SK-N-SH (cell line): ENCODE results near the gene UBE2I. TPM values are rescaled to one million over a fixed set of nuclear protein-coding genes. Genes with fewer than 3 reads are reported as not detected.

Source experiments
- CTCF ChIA-PET: fragments of 300-600, 350-600 bp; formaldehyde crosslinking; extraction: SDS; loops from one replicate; lab custom pipeline; 2021; lab: Yijun Ruan, JAX
- POLR2A ChIA-PET: fragments of 350-600 bp; sonication (Branson Sonifier 250); formaldehyde crosslinking; extraction: SDS; loops from one replicate; lab custom pipeline; 2020; ENCODE audit warnings: antibody characterized with exemption, inconsistent platforms; lab: Yijun Ruan, JAX
- DNase-seq: peaks from one replicate; pipeline ENCODE4 v3.0.0; 2012
- H2AFZ ChIP-seq: fragments of 200-600 bp; sonication (generic); 2 replicates; pipeline ENCODE4 v1.8.1; 2016; ENCODE audit warnings: antibody characterized with exemption, mild to moderate bottlenecking, low read depth
- H3F3A ChIP-seq: fragments of 200-600 bp; sonication (generic); replicated peaks from 2 replicates; pipeline ENCODE3; 2016; ENCODE audit warnings: antibody characterized with exemption, mild to moderate bottlenecking; ENCODE audit not compliant: insufficient read depth
- H3K27ac ChIP-seq, 2 experiments: fragments of 200-500 bp in 1 of 2; fragments of 200-600 bp in 1 of 2; sonication (Bioruptor generic) in 1 of 2; sonication (generic), shearing (Covaris generic) in 1 of 2; 2 replicates each; pipeline versions ENCODE4 v1.5.1 to v1.6.1; 2014 to 2016; ENCODE audit warnings: low read depth in 2 of 2, inconsistent platforms in 1 of 2, low read length in 1 of 2, mild to moderate bottlenecking in 1 of 2, mixed read lengths in 1 of 2
- H3K27me3 ChIP-seq: fragments of 200-600 bp; sonication (generic), shearing (Covaris generic); 2 replicates; pipeline ENCODE4 v1.6.1; 2016; ENCODE audit warnings: mixed run types; ENCODE audit not compliant: insufficient read depth
- H3K36me3 ChIP-seq, 2 experiments: fragments of 200-500 bp in 1 of 2; fragments of 200-600 bp in 1 of 2; sonication (Bioruptor generic) in 1 of 2; sonication (generic) in 1 of 2; replicated peaks in 1 of 2; 2 replicates each; pipeline versions ENCODE3 to v1.5.1; 2014 to 2016; ENCODE audit warnings: low read length in 1 of 2, mild to moderate bottlenecking in 1 of 2; ENCODE audit not compliant: insufficient read depth in 2 of 2, control insufficient read depth in 1 of 2
- H3K4me1 ChIP-seq, 2 experiments: fragments of 200-500 bp in 1 of 2; fragments of 200-600 bp in 1 of 2; sonication (Bioruptor generic) in 1 of 2; sonication (generic), shearing (Covaris generic) in 1 of 2; 2 replicates each; pipeline versions ENCODE4 v1.5.1 to v1.6.1; 2014 to 2016; ENCODE audit warnings: low read depth in 1 of 2, low read length in 1 of 2, mixed run types in 1 of 2; ENCODE audit not compliant: insufficient read depth in 2 of 2, control insufficient read depth in 1 of 2
- H3K4me2 ChIP-seq: fragments of 200-600 bp; sonication (generic), shearing (Covaris generic); 2 replicates; pipeline ENCODE4 v1.6.1; 2017; ENCODE audit warnings: mixed run types
- H3K4me3 ChIP-seq, 2 experiments: fragments of 200-500 bp in 1 of 2; fragments of 200-600 bp in 1 of 2; sonication (Bioruptor generic) in 1 of 2; sonication (generic), shearing (Covaris generic) in 1 of 2; 2 replicates each; pipeline versions ENCODE4 v1.5.1 to v1.8.1; 2014 to 2016; ENCODE audit warnings: low read depth in 2 of 2, inconsistent platforms in 1 of 2, low read length in 1 of 2, mild to moderate bottlenecking in 1 of 2, mixed read lengths in 1 of 2, moderate library complexity in 1 of 2
- H3K79me2 ChIP-seq: fragments of 200-600 bp; sonication (generic); 2 replicates; pipeline ENCODE4 v1.8.1; 2017; ENCODE audit warnings: mild to moderate bottlenecking; ENCODE audit not compliant: insufficient read depth
- H3K9ac ChIP-seq: fragments of 200-600 bp; sonication (generic); 2 replicates; pipeline ENCODE4 v1.6.1; 2017; ENCODE audit warnings: mixed run types
- H3K9me2 ChIP-seq: fragments of 200-600 bp; sonication (generic); 2 replicates; pipeline ENCODE4 v1.6.1; 2017; ENCODE audit warnings: mixed run types
- H3K9me3 ChIP-seq: fragments of 200-600 bp; sonication (generic); 2 replicates; pipeline ENCODE4 v1.6.1; 2017; ENCODE audit warnings: mixed run types, mild to moderate bottlenecking, moderate library complexity
- H4K20me1 ChIP-seq: fragments of 200-600 bp; sonication (generic); 2 replicates; pipeline ENCODE4 v1.6.1; 2017; ENCODE audit warnings: mild to moderate bottlenecking, mixed run types; ENCODE audit not compliant: insufficient read depth
- CHD2 ChIP-seq: fragments of 150-350 bp; IDR thresholded peaks from 2 replicates; pipeline ENCODE4 v1.6.1; 2018; ENCODE audit warnings: low read length; ENCODE audit not compliant: partially characterized antibody
- ELF1 ChIP-seq: IDR thresholded peaks from 2 replicates; pipeline ENCODE4 v1.4.0; 2012
- EP300 ChIP-seq, 2 experiments: IDR thresholded peaks; 2 replicates each; pipeline versions ENCODE4 v1.4.0 to v1.6.1; 2012; ENCODE audit warnings: borderline replicate concordance in 1 of 2, low read depth in 1 of 2, low read length in 1 of 2
- EZH2phosphoT487 ChIP-seq: fragments of 200-600 bp; sonication (generic); IDR thresholded peaks from 2 replicates; pipeline ENCODE4 v1.6.1; 2017; ENCODE audit warnings: low read depth, mixed run types, mild to moderate bottlenecking, antibody characterized with exemption, moderate library complexity, borderline replicate concordance
- FOXM1 ChIP-seq: IDR thresholded peaks from 2 replicates; pipeline ENCODE4 v1.4.0; 2012; ENCODE audit warnings: low read depth, mild to moderate bottlenecking
- MAX ChIP-seq: IDR thresholded peaks from 2 replicates; pipeline ENCODE4 v1.4.0; 2012; ENCODE audit warnings: low read depth
- MXI1 ChIP-seq: IDR thresholded peaks from 2 replicates; pipeline ENCODE4 v1.6.1; 2012; ENCODE audit warnings: mild to moderate bottlenecking, low read depth, low read length, improper control_type of control experiment
- PBX3 ChIP-seq: IDR thresholded peaks from 2 replicates; pipeline ENCODE4; 2012
- RCOR1 ChIP-seq: fragments of 150-350 bp; IDR thresholded peaks from 2 replicates; pipeline ENCODE4 v1.6.1; 2017; ENCODE audit warnings: antibody characterized with exemption, low read length
- RFX5 ChIP-seq: IDR thresholded peaks from 2 replicates; pipeline ENCODE4 v1.6.1; 2012; ENCODE audit warnings: mild to moderate bottlenecking, improper control_type of control experiment, low read length
- SIN3A ChIP-seq: IDR thresholded peaks from 2 replicates; pipeline ENCODE4 v1.6.1; 2012; ENCODE audit warnings: low read depth, mild to moderate bottlenecking, low read length, moderate library complexity, borderline replicate concordance
- TAF1 ChIP-seq: IDR thresholded peaks from 2 replicates; pipeline ENCODE4 v1.6.1; 2012; ENCODE audit warnings: low read depth, mild to moderate bottlenecking, low read length, moderate library complexity, borderline replicate concordance
- TCF12 ChIP-seq: IDR thresholded peaks from 2 replicates; pipeline ENCODE4 v1.4.0; 2012
- TEAD4 ChIP-seq: IDR thresholded peaks from 2 replicates; pipeline ENCODE4 v1.4.0; 2012; ENCODE audit warnings: mild to moderate bottlenecking, borderline replicate concordance; ENCODE audit not compliant: insufficient read depth
- USF1 ChIP-seq: IDR thresholded peaks from 2 replicates; pipeline ENCODE4 v1.4.0; 2012; ENCODE audit warnings: low read depth, borderline replicate concordance
- USF2 ChIP-seq: fragments of 150-350 bp; IDR thresholded peaks from 2 replicates; pipeline ENCODE4 v1.6.1; 2017; ENCODE audit warnings: antibody characterized with exemption, low read length, low read depth, borderline replicate concordance
- ZBTB33 ChIP-seq: IDR thresholded peaks from 2 replicates; pipeline ENCODE4 v1.4.0; 2012; ENCODE audit warnings: low read depth, borderline replicate concordance
- WGBS: methylation state at CpG from one replicate; pipeline ENCODE4 v1.1.6; 2017; ENCODE audit warnings: low lambda C conversion rate; 5-methylcytosine and 5-hydroxymethylcytosine counted together
- polyA plus RNA-seq, 3 experiments: library from polyadenylated mRNA; depleted of rRNA; stranded (reverse); fragments of >200 nt; gene quantifications; 2 replicates each; pipeline ENCODE4 v1.2.3, GENCODE V29; 2012

UBE2I gene
- polyA plus RNA-seq, 1 of the 3 experiments (the other 2 are of a cell fraction), result 107 TPM

GRCh38 chr16:1277151-1277598, 32.3 kb upstream of the UBE2I start:
- no peak for TF ChIP-seq PBX3
- no peak for TF ChIP-seq TCF12
- no peak for TF ChIP-seq SIN3A
- no peak for TF ChIP-seq CHD2
- no peak for TF ChIP-seq TEAD4
- no peak for TF ChIP-seq USF1
- Histone ChIP-seq H3K36me3 (no peaks in the 10 kb centered on the region), H4K20me1 (no peaks in the 10 kb centered on the region), H3K27ac (no peak overlapping the region), H3K9me2 (no peaks in the 10 kb centered on the region), H3K27me3 (peaks cover 89% of the 10 kb centered on the region), H3K4me3 (no peak overlapping the region), H3K4me1 (peaks cover 0 to 6% of the 10 kb centered on the region in 2 experiments; a peak in 1 of 4 replicates), H3K9me3 (no peaks in the 10 kb centered on the region), H2AFZ (no peak overlapping the region), H3F3A (no peaks in the 10 kb centered on the region), H3K9ac (no peak overlapping the region), H3K4me2 (no peak overlapping the region), H3K79me2 (no peaks in the 10 kb centered on the region)
- 29% methylated on average over 4 of the region's 19 CpGs for WGBS
- CTCF ChIA-PET, result interaction anchor here (0.6 to 2.0 kb wide), 3 partner anchors 10 to 429 kb away, joined by 3 to 5 read pairs (median 5); partner anchors contain the start of gene MAPK8IP3
- DNase-seq, result no peak
- POLR2A ChIA-PET, result no interaction called here

- no peak overlapping the region for H3K27ac ChIP-seq
- no peak overlapping the region for H3K9ac ChIP-seq
- H4K20me1 ChIP-seq, result no peaks in the 10 kb centered on the region
- H3K79me2 ChIP-seq, result no peaks in the 10 kb centered on the region
- H3K4me2 ChIP-seq, result no peak overlapping the region
- ChIA-PET POLR2A (no interaction called here), CTCF (interaction anchor here (0.6 to 2.0 kb wide), 4 partner anchors 9 to 428 kb away, joined by 3 to 5 read pairs (median 4); partner anchors contain the start of gene MAPK8IP3)
- peaks cover 89% of the 10 kb centered on the region for H3K27me3 ChIP-seq
- H3K4me3 ChIP-seq, result no peak overlapping the region
- no peaks in the 10 kb centered on the region for H3K9me2 ChIP-seq
- no peak overlapping the region for H2AFZ ChIP-seq
- no peaks in the 10 kb centered on the region for H3K36me3 ChIP-seq
- peaks cover 0 to under 1% of the 10 kb centered on the region in 2 experiments; a peak in 1 of 4 replicates for H3K4me1 ChIP-seq
- no peaks in the 10 kb centered on the region for H3F3A ChIP-seq
- no peak for DNase-seq
- H3K9me3 ChIP-seq, result no peaks in the 10 kb centered on the region
- 25% methylated on average over 15 of the region's 21 CpGs for WGBS
- TF ChIP-seq EP300 (IDR thresholded peaks at IDR 0.05; ENCODE audit: borderline replicate concordance in 1 of 2, low read depth in 1 of 2, low read length in 1 of 2) (no peak), USF1 (no peak), PBX3 (no peak), USF2 (no peak), RFX5 (no peak), MXI1 (no peak), RCOR1 (no peak), ELF1 (no peak), MAX (no peak), TEAD4 (no peak), FOXM1 (no peak), ZBTB33 (no peak), TAF1 (no peak), EZH2phosphoT487 (no peak)
These were observed 31.7 kb upstream of the UBE2I start for GRCh38 chr16:1277617-1278282.
